Peyer's patch (tissue), 4 donors: ENCODE measurements around the gene SRCIN1.

Experiments used
- CTCF ChIP-seq, 6 experiments: fragments of 450-650 bp in 4 of 6; fragments of 200-600 bp in 2 of 6; sonication (generic) in 1 of 6; IDR thresholded peaks; one replicate each; pipeline ENCODE4 v1.5.1; 2017 to 2019; ENCODE audit warnings: antibody characterized with exemption in 6 of 6, mild to moderate bottlenecking in 3 of 6, moderate library complexity in 1 of 6
- POLR2A ChIP-seq, 2 donors: fragments of 450-650 bp; IDR thresholded peaks; one replicate each; pipeline ENCODE4 v1.5.1; 2017; ENCODE audit warnings: antibody characterized with exemption in 2 of 2, mild to moderate bottlenecking in 2 of 2, moderate library complexity in 2 of 2

GRCh38 chr17:38620551-38621277 lies 15.0 kb upstream of the SRCIN1 start:
- no peak for TF ChIP-seq CTCF (IDR thresholded peaks at IDR 0.05)
- TF ChIP-seq POLR2A (IDR thresholded peaks at IDR 0.05): no peak
